Type B pancreatic cell (in vitro differentiated cells): Measurements from ENCODE around the gene EPS8L2. TPM values are rescaled to one million over a fixed set of nuclear protein-coding genes. Genes with fewer than 3 reads are reported as not detected.

Source experiments
- DNase-seq: peaks from one replicate; pipeline ENCODE4 v3.0.0; 2021; ENCODE audit warnings: mixed read lengths; ENCODE audit not compliant: unreplicated experiment; ENCODE audit errors: extremely low spot score
- H3K27ac Mint-ChIP-seq: 2 replicates; pipeline ENCODE4 v1.8.0; 2021; ENCODE audit warnings: mild to moderate bottlenecking, mixed read lengths
- H3K27me3 Mint-ChIP-seq: 2 replicates; pipeline ENCODE4 v1.8.0; 2021; ENCODE audit warnings: mixed read lengths
- H3K36me3 Mint-ChIP-seq: 2 replicates; pipeline ENCODE4 v1.8.0; 2021; ENCODE audit warnings: mixed read lengths
- H3K4me1 Mint-ChIP-seq: one replicate; pipeline ENCODE4 v1.8.0; 2021; ENCODE audit warnings: mixed read lengths; ENCODE audit not compliant: unreplicated experiment
- H3K4me3 Mint-ChIP-seq: 2 replicates; pipeline ENCODE4 v1.8.0; 2021; ENCODE audit warnings: mild to moderate bottlenecking, mixed read lengths
- H3K9me3 Mint-ChIP-seq: 2 replicates; pipeline ENCODE4 v1.8.0; 2021; ENCODE audit warnings: mixed read lengths
- CTCF ChIP-seq: fragments of 200-600 bp; sonication (generic); conservative IDR thresholded peaks from 2 replicates; pipeline ENCODE4 v1.5.0; 2021; ENCODE audit warnings: antibody characterized with exemption, mild to moderate bottlenecking
- total RNA-seq: library from RNA; stranded (reverse); gene quantifications from 2 replicates; pipeline ENCODE4 v1.2.1, GENCODE V29; 2021; ENCODE audit warnings: low replicate concordance

The EPS8L2 gene
- total RNA-seq, 1 donor from 2014 or later = 218 TPM

- H3K36me3 Mint-ChIP-seq = no peaks in the 10 kb centered on the region
- H3K4me3 Mint-ChIP-seq = peak overlapping the region; percentile 87
- peak; percentile 70 for DNase-seq
- TF ChIP-seq CTCF = no peak
- H3K4me1 Mint-ChIP-seq = peaks cover 7% of the 10 kb centered on the region
- H3K27ac Mint-ChIP-seq = peak overlapping the region; percentile 90
- H3K27me3 Mint-ChIP-seq = peaks cover 2% of the 10 kb centered on the region
- no peaks in the 10 kb centered on the region for H3K9me3 Mint-ChIP-seq
These were observed 1.9 kb downstream of the EPS8L2 start for GRCh38 chr11:707817-708420.

GRCh38 chr11:708511-708910, 2.5 kb downstream of the EPS8L2 start:
- Mint-ChIP-seq H3K27me3 (peaks cover 2% of the 10 kb centered on the region), H3K4me1 (peaks cover 7% of the 10 kb centered on the region), H3K36me3 (no peaks in the 10 kb centered on the region), H3K9me3 (no peaks in the 10 kb centered on the region), H3K27ac (peak overlapping the region; percentile 90), H3K4me3 (no peak overlapping the region)
- no peak for DNase-seq
- no peak for TF ChIP-seq CTCF

GRCh38 chr11:709109-709997, 3.3 kb downstream of the EPS8L2 start:
- H3K9me3 Mint-ChIP-seq = no peaks in the 10 kb centered on the region
- H3K4me3 Mint-ChIP-seq = peak overlapping the region; percentile 44
- no peak for DNase-seq
- peak overlapping the region; percentile 53 for H3K27ac Mint-ChIP-seq
- H3K27me3 Mint-ChIP-seq = peaks cover 2% of the 10 kb centered on the region
- peaks cover 7% of the 10 kb centered on the region for H3K4me1 Mint-ChIP-seq
- H3K36me3 Mint-ChIP-seq = no peaks in the 10 kb centered on the region
- no peak for TF ChIP-seq CTCF

GRCh38 chr11:714436-714835, 8.4 kb downstream of the EPS8L2 start:
- no peak for DNase-seq
- peaks cover 11% of the 10 kb centered on the region for H3K36me3 Mint-ChIP-seq
- no peak overlapping the region for H3K4me3 Mint-ChIP-seq
- peak overlapping the region; percentile 68 for H3K27ac Mint-ChIP-seq
- H3K4me1 Mint-ChIP-seq = peaks cover 14% of the 10 kb centered on the region
- TF ChIP-seq CTCF = no peak
- peaks cover 4% of the 10 kb centered on the region for H3K27me3 Mint-ChIP-seq
- no peaks in the 10 kb centered on the region for H3K9me3 Mint-ChIP-seq

- no peak overlapping the region for H3K4me3 Mint-ChIP-seq
These were observed 13.4 kb downstream of the EPS8L2 start for GRCh38 chr11:719214-720016.

More at GRCh38 chr11:719214-720016, 13.4 kb downstream of the EPS8L2 start:
- Mint-ChIP-seq H3K9me3 (no peaks in the 10 kb centered on the region), H3K4me1 (peaks cover 13% of the 10 kb centered on the region), H3K36me3 (peaks cover 11% of the 10 kb centered on the region), H3K27me3 (peaks cover 20% of the 10 kb centered on the region), H3K27ac (peak overlapping the region; percentile 9)
- peak; percentile 69 for DNase-seq
- no peak for TF ChIP-seq CTCF
